ENCODE results near the gene SHISAL2B.
"Not testable (repeated sequence)": the region's sequence is repeated elsewhere in the genome, so short reads cannot be mapped to it uniquely, and the experiment has no call there.

SHISAL2B gene

DNA sequence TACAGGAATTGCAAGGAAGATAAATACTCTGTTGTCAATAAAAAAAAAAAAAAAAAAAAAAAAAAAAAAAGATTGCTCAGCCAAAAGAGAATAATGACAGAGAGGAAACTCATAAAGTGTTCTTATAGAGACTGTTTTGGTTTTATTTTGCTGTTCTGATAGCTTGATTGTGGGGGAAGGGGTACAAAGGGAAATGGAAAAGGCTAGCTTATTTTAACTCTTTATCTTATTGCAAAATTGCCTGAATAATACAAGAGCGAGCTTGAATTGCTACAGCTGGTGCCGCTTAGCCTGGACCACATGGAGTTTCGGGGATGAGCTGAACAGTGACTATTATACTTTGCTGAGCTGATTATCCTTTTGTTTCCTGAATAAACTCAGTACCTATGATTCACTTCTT is 31.0 kb upstream of the SHISAL2B start:
- H3K27ac ChIP-seq, result no peak overlapping the region
- no peak for TF ChIP-seq ZFX (IDR thresholded peaks at IDR 0.05)

DNA sequence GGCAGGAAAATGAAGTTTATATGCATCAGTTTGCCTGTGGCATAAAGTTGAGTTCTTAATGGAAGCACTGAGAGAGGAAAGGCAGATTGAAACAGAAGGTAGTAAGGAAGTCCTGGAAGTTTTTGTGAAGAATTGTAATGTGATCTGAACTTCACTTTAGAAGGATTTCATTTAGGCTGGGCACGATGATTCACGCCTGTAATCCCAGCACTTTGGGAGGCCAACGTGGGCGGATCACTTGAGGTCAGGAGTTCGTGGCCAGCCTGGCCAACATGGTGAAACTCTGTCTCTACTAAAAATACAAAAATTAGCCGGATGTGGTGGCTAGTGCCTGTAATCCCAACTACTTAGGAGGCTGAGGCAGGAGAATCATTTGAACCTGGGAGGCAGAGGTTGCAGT is 27.1 kb upstream of the SHISAL2B start:
- not testable (repeated sequence) for H3K27ac ChIP-seq

DNA sequence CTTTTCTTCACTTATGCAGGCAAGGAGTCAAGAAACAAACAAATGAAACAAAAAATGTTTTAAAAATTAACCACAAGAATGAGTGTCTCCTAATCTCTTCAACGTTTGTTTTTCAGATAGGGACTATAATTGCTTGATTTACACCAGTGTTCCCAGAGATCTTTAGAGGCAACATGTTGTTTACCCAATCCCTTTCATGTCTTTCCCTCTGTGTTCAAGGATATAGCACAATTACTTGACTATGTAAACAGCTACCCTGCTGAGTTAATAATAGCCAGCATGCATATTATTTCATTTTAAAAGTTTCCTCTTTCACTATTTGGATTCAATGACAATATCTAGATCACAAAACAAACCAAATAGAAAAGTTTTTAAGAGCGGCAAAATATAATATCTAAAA is 25.1 kb upstream of the SHISAL2B start:
- no peak for TF ChIP-seq ZFX (IDR thresholded peaks at IDR 0.05)
- TF ChIP-seq, protein P1, sequence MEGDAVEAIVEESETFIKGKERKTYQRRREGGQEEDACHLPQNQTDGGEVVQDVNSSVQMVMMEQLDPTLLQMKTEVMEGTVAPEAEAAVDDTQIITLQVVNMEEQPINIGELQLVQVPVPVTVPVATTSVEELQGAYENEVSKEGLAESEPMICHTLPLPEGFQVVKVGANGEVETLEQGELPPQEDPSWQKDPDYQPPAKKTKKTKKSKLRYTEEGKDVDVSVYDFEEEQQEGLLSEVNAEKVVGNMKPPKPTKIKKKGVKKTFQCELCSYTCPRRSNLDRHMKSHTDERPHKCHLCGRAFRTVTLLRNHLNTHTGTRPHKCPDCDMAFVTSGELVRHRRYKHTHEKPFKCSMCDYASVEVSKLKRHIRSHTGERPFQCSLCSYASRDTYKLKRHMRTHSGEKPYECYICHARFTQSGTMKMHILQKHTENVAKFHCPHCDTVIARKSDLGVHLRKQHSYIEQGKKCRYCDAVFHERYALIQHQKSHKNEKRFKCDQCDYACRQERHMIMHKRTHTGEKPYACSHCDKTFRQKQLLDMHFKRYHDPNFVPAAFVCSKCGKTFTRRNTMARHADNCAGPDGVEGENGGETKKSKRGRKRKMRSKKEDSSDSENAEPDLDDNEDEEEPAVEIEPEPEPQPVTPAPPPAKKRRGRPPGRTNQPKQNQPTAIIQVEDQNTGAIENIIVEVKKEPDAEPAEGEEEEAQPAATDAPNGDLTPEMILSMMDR (conservative IDR thresholded peaks at IDR 0.05), result no peak
- H3K27ac ChIP-seq, result no peak overlapping the region

DNA sequence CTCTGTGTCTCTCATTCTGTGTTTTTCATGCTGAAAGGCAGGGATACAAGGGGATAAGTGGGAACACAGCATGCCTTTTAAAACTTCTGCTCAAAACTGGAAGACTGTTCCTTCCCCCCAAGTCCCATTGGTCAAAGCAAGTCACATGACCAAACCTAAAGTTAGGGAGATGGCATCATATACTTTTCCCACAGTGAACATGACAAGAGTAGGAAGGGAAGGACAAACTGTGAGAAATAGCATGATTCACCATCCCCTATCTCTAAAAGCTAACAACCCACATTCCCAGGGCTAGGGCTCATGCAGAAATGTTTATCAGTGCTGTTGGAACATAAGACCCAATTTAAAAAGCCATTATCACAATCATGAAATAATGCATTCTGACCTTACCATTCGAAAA is 24.2 kb upstream of the SHISAL2B start:
- TF ChIP-seq ZFX (IDR thresholded peaks at IDR 0.05), result no peak
- TF ChIP-seq, protein P1 (conservative IDR thresholded peaks at IDR 0.05), result no peak
- no peak overlapping the region for H3K27ac ChIP-seq

DNA sequence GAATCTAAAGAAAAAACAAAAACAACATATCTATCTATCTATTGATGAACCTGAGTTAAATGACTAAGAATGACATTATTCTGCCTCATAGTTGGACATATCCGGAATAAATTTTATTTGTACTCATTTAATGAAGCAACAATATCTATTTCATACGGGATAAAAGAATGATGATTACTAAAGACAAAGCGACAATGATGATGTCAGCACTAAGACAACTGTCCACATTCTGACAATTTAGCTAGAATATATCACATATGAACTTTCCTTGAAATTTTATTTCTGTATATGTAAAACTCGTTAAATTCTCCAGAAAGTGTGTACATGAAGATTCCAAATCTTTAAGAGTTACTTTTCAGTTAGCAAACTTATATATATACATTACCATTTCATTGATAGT is 23.2 kb upstream of the SHISAL2B start:
- no peak overlapping the region for H3K27ac ChIP-seq
- no peak for TF ChIP-seq ZFX (IDR thresholded peaks at IDR 0.05)

DNA sequence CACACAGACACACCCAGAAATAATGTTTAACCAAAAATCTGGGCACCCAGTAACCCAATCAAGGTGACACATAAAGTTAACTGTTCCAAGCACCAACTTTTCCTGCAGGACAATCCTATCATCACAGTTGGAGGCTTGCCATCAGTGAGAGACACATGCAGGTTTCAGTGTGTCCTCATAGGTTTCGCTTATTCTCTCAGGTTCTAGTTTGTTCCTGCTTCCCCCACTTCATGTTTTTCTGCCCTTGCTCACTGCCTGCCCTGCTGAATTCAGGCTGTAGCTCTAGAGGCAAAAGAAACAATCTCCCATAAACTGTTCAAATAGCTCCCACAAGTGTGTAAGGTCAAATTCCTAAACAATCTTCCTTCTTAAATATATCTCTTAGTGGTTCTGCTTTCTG is 20.0 kb upstream of the SHISAL2B start:
- TF ChIP-seq, protein P1 (conservative IDR thresholded peaks at IDR 0.05), result no peak
- no peak for TF ChIP-seq ZFX (IDR thresholded peaks at IDR 0.05)

DNA sequence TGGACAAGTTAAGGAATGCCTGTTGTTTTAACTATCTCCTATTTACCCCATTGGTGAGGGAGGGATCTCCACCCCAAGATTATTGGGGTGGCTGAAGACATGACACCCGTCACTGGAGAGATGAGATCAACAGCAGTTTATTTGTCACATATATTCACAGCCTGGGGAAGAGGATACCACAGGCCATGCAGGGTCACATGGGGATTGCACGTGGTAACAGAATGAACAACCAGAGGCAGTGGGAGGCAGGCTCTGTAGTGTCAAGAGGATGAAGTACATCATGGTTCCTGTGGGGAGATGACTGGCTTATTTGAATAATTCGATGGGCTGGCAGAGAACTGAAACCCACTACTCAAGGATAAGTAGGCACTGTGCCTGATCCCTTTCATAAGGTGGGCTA is 18.6 kb upstream of the SHISAL2B start:
- TF ChIP-seq, protein P1 (conservative IDR thresholded peaks at IDR 0.05), result no peak
- TF ChIP-seq ZFX (IDR thresholded peaks at IDR 0.05), result no peak
- H3K27ac ChIP-seq, result no peak overlapping the region

More for the DNA sequence above, 20.0 kb upstream of the SHISAL2B start:
- no peak overlapping the region for H3K27ac ChIP-seq

DNA sequence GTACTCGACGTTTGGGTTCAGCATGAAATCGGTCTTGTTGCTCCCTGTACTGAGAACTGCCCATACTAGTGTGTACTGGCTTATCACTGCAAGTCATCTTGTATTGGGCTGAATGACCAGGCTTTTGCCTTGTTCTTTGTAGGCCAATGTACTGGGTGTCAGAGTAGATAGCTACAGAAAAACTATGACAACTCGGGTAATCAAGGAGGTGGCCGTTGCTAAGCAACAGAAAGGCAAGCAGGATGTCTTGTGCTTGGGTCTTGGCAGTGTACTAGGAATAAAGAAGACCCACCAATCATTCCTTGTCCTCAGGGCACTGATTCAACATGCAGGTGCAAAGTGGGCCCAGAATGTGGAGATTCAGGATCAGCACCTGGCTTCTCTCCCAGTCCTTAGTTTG is 11.9 kb upstream of the SHISAL2B start:
- no peak overlapping the region for H3K27ac ChIP-seq
- TF ChIP-seq, protein P1 (conservative IDR thresholded peaks at IDR 0.05), result no peak
- no peak for TF ChIP-seq ZFX (IDR thresholded peaks at IDR 0.05)

DNA sequence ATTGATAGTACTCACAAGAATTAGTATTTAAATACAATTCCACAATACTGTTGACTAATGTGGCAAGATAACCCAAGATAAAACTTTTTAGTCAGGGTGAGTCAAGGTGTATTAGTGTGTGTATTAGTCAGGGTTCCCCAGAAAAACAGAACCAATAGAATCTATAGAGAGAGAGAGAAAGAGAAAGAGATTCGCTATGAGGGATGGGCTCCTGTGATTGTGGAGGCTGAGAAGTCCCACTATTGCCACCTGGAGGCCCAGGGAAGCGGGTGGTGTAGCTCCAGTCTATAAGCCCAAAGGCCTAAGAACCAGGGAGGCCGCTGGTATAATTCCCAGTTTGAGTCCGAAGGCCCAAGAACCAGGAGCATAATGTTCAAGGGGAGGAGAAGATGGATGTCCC is 10.0 kb upstream of the SHISAL2B start:
- no peak for TF ChIP-seq ZFX (IDR thresholded peaks at IDR 0.05)
- TF ChIP-seq, protein P1 (conservative IDR thresholded peaks at IDR 0.05), result peak; percentile 30
- H3K27ac ChIP-seq, result no peak overlapping the region

All from C4-2B (cell line).